ENCODE measurements around the gene IDH3G. TPM values are rescaled to one million over a fixed set of nuclear protein-coding genes. Genes with fewer than 3 reads are reported as not detected.

Gene IDH3G
- polyA plus RNA-seq, 3 donors = 71.7 to 83.7 (median 77.2) TPM

- DNase-seq (ENCODE audit: low read depth in 3 of 3, low spot score in 2 of 3) = no peak
Observed at GRCh38 chrX:153773741-153774575, 20.2 kb downstream of the IDH3G start.

- DNase-seq (ENCODE audit: low read depth in 3 of 3, low spot score in 2 of 3) = no peak
Observed at GRCh38 chrX:153773218-153773611, 21.0 kb downstream of the IDH3G start.

- no peak for DNase-seq (ENCODE audit: low read depth in 3 of 3, low spot score in 2 of 3)
Observed at GRCh38 chrX:153772316-153773217, 21.6 kb downstream of the IDH3G start.

- DNase-seq (ENCODE audit: low read depth in 3 of 3, low spot score in 2 of 3) = no peak
Observed at GRCh38 chrX:153771415-153772315, 22.5 kb downstream of the IDH3G start.

- DNase-seq (ENCODE audit: low read depth in 3 of 3, low spot score in 2 of 3) = no peak
Observed at GRCh38 chrX:153770601-153771414, 23.4 kb downstream of the IDH3G start.

- no peak for DNase-seq (ENCODE audit: low read depth in 3 of 3, low spot score in 2 of 3)
Observed at GRCh38 chrX:153769865-153770600, 24.1 kb downstream of the IDH3G start.

- DNase-seq (ENCODE audit: low read depth in 3 of 3, low spot score in 2 of 3) = no peak
Observed at GRCh38 chrX:153769158-153769864, 24.9 kb downstream of the IDH3G start.

GRCh38 chrX:153768311-153769157 lies 25.6 kb downstream of the IDH3G start:
- DNase-seq (ENCODE audit: low read depth in 3 of 3, low spot score in 2 of 3) = no peak

- no peak for DNase-seq (ENCODE audit: low read depth in 3 of 3, low spot score in 2 of 3)
Observed at GRCh38 chrX:153767674-153768055, 26.5 kb downstream of the IDH3G start.

- no peak for DNase-seq (ENCODE audit: low read depth in 3 of 3, low spot score in 2 of 3)
Observed at GRCh38 chrX:153766871-153767673, 27.1 kb downstream of the IDH3G start.

GRCh38 chrX:153766098-153766817 lies 27.9 kb downstream of the IDH3G start:
- no peak for DNase-seq (ENCODE audit: low read depth in 3 of 3, low spot score in 2 of 3)

GRCh38 chrX:153765138-153766079 lies 28.8 kb downstream of the IDH3G start:
- no peak for DNase-seq (ENCODE audit: low read depth in 3 of 3, low spot score in 2 of 3)

- DNase-seq (ENCODE audit: low read depth in 3 of 3, low spot score in 2 of 3) = no peak
Observed at GRCh38 chrX:153764786-153765137, 29.4 kb downstream of the IDH3G start.

- DNase-seq (ENCODE audit: low read depth in 3 of 3, low spot score in 2 of 3) = no peak
Observed at GRCh38 chrX:153763989-153764755, 30.0 kb downstream of the IDH3G start, which contains the start of gene PLXNB3. Gene PLXNB3 (plus strand): TSS chrX:153764249. CDS start chrX:153765536, 1,287 bp downstream.
